ENCODE data around the gene AVP.

DNA sequence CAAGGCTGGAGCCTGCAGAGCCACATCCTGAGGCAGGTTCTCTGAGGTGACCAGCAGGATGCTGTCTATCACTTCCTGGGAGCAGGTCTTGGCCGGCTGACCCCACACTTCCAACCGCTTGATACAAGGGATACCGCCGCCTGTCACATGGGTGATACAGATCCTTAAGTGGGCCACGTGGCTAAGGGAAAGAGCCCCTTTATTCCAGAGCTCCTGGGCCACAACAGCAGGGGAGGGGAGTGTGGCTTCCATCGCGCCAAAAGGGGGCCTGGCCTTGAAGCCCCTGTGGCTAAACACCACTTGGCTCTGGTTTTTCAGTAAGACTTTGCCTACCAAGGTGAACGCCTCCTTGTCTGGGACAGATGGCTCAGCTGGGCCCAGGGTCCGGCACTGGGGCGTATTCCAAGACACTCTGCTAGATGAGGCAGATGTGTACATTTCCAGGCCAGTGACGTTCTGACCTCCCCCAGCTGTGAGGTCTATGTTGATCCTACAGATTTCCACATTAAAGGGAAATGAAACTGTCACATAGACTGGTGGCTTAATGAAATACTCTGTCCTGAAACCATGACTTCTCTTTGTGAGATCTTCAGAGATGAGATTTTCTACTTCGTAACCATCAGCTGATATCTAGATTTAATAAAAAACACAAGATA is 37.6 kb upstream of the AVP start:
- TF ChIP-seq CTCF (IDR thresholded peaks at IDR 0.05) (no peak), ZFX (IDR thresholded peaks at IDR 0.05; ENCODE audit: borderline replicate concordance) (no peak)

Data from 22Rv1 (cell line).